Suprapubic skin (tissue), 4 donors: ENCODE results near the gene PPP3R1. TPM values are rescaled to one million over a fixed set of nuclear protein-coding genes. Genes with fewer than 3 reads are reported as not detected.

ENCODE experiments used
- DNase-seq, 2 donors: peaks; one replicate each; pipeline ENCODE4 v3.0.0-alpha.2; 2019; ENCODE audit warnings: low spot score in 2 of 2
- H3K27ac ChIP-seq: fragments of 200-600 bp; sonication (generic); one replicate; pipeline ENCODE4 v1.5.1; 2019
- H3K27me3 ChIP-seq: fragments of 200-600 bp; sonication (generic); one replicate; pipeline ENCODE4 v1.5.1; 2019
- H3K36me3 ChIP-seq: fragments of 200-600 bp; sonication (generic); one replicate; pipeline ENCODE4 v1.5.1; 2019
- H3K4me1 ChIP-seq: fragments of 200-600 bp; sonication (generic); one replicate; pipeline ENCODE4 v1.5.1; 2019
- H3K4me3 ChIP-seq: fragments of 200-600 bp; sonication (generic); one replicate; pipeline ENCODE4 v1.5.1; 2019; ENCODE audit warnings: mild to moderate bottlenecking
- H3K9me3 ChIP-seq: fragments of 200-600 bp; sonication (generic); one replicate; pipeline ENCODE4 v1.5.1; 2019
- EP300 ChIP-seq: sonication (generic); formaldehyde crosslinking; IDR thresholded peaks from one replicate; pipeline ENCODE4 v1.6.1; 2017; ENCODE audit warnings: antibody characterized with exemption
- POLR2A ChIP-seq, 2 donors: fragments of 450-650 bp; IDR thresholded peaks; one replicate each; pipeline ENCODE4 v1.6.1; 2017; ENCODE audit warnings: antibody characterized with exemption in 2 of 2, mild to moderate bottlenecking in 2 of 2, moderate library complexity in 2 of 2
- POLR2AphosphoS5 ChIP-seq, 3 donors: sonication (generic); formaldehyde crosslinking; IDR thresholded peaks; one replicate each; pipeline ENCODE4 v1.6.1; 2017; ENCODE audit warnings: antibody characterized with exemption in 3 of 3
- WGBS: methylation state at CpG from one replicate; pipeline ENCODE4 v1.1.5; 2018; 5-methylcytosine and 5-hydroxymethylcytosine counted together
- total RNA-seq, 4 donors: library from RNA; depleted of rRNA; stranded (reverse); fragments of >200 nt; gene quantifications; one replicate each; pipeline ENCODE4 v1.1.0, GENCODE V29; 2016
- TF ChIP-seq, protein P1 (sequence below), 2 donors: fragments of 200-600 bp in 1 of 2; fragments of 450-650 bp in 1 of 2; sonication (generic) in 1 of 2; IDR thresholded peaks; one replicate each; pipeline ENCODE4 v1.5.1; 2016 to 2019; ENCODE audit warnings: antibody characterized with exemption in 2 of 2, mild to moderate bottlenecking in 1 of 2, moderate library complexity in 1 of 2

The PPP3R1 gene
- total RNA-seq, 4 donors from 2014 or later, result 31.3 to 40.0 (median 36.2) TPM

DNA sequence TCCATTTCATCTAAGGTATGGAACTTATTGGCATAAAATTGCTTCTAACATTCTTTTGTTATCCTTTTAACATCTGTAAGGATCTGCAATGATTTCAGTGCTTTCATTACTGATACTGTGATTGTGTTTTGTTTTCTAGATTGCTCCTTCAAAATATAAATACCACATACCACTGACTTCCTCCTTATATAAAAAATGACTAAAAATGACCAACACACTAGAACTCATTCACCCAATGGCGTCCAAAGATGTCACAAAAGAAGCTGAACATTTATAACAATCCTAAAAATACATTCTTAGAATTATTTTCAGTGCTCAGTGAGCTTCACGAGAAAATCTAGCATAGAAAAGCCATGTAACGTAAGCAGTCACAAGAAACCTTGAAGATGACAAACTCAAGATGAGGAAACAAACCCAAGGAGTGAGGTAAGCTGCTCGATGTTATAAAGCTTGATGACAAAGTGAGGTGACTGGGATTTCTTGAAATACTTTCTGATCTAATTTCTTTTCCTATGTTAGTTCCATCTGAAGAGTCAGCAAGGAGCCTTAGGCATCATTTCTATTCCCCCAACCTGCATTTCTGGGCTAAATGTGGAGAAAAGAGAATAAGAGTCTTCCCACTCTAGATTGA is 52.1 kb downstream of the PPP3R1 start:
- TF ChIP-seq, protein P1, sequence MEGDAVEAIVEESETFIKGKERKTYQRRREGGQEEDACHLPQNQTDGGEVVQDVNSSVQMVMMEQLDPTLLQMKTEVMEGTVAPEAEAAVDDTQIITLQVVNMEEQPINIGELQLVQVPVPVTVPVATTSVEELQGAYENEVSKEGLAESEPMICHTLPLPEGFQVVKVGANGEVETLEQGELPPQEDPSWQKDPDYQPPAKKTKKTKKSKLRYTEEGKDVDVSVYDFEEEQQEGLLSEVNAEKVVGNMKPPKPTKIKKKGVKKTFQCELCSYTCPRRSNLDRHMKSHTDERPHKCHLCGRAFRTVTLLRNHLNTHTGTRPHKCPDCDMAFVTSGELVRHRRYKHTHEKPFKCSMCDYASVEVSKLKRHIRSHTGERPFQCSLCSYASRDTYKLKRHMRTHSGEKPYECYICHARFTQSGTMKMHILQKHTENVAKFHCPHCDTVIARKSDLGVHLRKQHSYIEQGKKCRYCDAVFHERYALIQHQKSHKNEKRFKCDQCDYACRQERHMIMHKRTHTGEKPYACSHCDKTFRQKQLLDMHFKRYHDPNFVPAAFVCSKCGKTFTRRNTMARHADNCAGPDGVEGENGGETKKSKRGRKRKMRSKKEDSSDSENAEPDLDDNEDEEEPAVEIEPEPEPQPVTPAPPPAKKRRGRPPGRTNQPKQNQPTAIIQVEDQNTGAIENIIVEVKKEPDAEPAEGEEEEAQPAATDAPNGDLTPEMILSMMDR (IDR thresholded peaks at IDR 0.05), result no peak
- TF ChIP-seq POLR2A (IDR thresholded peaks at IDR 0.05), result no peak
- TF ChIP-seq EP300, result no peak
- no peak for TF ChIP-seq POLR2AphosphoS5 (IDR thresholded peaks at IDR 0.05)
- 82% methylated on average over 4 of the region's 4 CpGs for WGBS
- Histone ChIP-seq H3K4me1 (peaks cover 27% of the 10 kb centered on the region), H3K9me3 (no peaks in the 10 kb centered on the region), H3K36me3 (no peaks in the 10 kb centered on the region), H3K4me3 (no peak overlapping the region), H3K27me3 (no peaks in the 10 kb centered on the region), H3K27ac (no peak overlapping the region)
- DNase-seq, result no peak

DNA sequence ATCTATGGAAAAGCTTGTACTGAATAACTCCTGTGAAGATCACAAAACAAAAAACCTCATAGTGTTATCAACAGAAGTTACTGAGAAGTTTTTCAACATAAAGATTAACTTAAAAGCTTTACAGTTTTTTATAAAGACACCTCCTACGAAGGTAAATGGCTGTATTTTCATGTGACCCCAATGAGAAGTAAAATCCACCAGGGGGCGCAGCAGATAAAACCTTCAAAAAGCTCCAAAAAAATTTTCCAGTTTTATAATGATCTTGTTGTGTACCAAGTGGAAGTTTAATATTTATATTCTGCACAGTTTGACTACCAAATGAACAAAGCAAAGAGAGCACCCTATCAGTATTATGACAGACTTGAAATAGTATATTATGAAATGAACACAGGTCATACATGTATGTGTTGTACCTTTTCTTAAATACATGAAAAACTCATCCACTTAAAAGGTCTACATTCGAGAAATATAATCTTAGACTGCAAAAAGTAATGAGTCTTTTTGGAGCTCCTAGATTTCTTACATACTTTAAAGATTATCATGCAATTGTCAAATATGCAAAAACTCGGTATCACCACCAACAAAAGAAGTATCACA is 56.1 kb downstream of the PPP3R1 start:
- Histone ChIP-seq H3K9me3 (no peaks in the 10 kb centered on the region), H3K27ac (no peak overlapping the region), H3K36me3 (no peaks in the 10 kb centered on the region), H3K4me1 (peaks cover 40% of the 10 kb centered on the region), H3K27me3 (no peaks in the 10 kb centered on the region), H3K4me3 (no peak overlapping the region)
- TF ChIP-seq, protein P1 (IDR thresholded peaks at IDR 0.05), result peak; percentile 61 to 66
- TF ChIP-seq POLR2A (IDR thresholded peaks at IDR 0.05), result no peak
- WGBS, result 46% methylated on average over 4 of the region's 4 CpGs
- DNase-seq, result no peak

DNA sequence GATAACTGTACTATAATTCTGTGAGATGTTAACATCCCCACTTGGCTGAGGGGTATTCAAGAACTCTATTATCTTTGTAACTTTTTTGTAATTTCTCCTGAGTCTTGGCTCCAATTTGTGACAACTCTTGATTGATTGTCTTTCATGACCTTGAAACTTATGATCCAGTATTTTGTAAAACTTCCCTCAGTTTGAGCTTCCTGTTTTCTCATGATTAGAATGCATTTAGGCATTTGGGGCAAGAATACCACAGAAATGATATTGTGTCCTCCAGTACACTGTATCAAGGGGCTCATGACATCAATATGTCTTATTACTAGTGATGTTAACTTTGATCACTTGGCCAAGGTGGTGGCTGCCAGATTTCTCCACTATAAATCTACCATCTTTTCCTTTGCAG is 57.2 kb downstream of the PPP3R1 start:
- Histone ChIP-seq H3K4me1 (peaks cover 45% of the 10 kb centered on the region), H3K27ac (no peak overlapping the region), H3K9me3 (no peaks in the 10 kb centered on the region), H3K36me3 (no peaks in the 10 kb centered on the region), H3K27me3 (no peaks in the 10 kb centered on the region), H3K4me3 (no peak overlapping the region)
- TF ChIP-seq EP300 (no peak), POLR2AphosphoS5 (IDR thresholded peaks at IDR 0.05) (no peak), POLR2A (IDR thresholded peaks at IDR 0.05) (no peak)
- TF ChIP-seq, protein P1 (IDR thresholded peaks at IDR 0.05), result no peak
- no peak for DNase-seq

DNA sequence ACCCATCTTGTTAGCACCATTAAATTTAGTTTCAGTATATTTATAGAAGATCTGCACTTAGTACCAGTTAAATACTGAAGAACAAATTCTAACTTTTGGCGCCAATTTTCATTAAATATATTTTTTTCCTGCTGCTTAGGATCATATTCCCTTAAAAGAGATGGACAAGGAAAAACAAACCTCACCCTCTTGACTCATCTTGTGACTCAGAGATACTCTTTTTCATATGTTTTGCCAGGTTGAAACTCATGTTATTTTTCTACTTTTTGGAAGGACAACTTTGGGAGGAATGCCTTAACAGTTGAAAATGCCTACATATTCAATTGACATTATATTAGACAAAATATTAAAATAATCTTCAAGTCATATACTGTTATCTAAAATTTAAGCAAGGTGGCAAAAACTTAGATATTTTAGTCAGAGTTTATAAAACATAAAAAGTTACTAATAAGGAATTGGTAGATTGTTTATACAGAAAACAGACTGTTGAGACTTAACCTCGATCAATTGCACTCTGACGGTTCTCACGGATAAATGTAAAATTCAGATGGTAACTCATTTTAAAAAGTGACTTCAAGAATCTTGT is 58.5 kb downstream of the PPP3R1 start:
- no peaks in the 10 kb centered on the region for H3K27me3 ChIP-seq
- WGBS, result 75% methylated on average over 4 of the region's 4 CpGs
- peak overlapping the region; percentile 25 for H3K27ac ChIP-seq
- no peaks in the 10 kb centered on the region for H3K9me3 ChIP-seq
- no peak for TF ChIP-seq POLR2AphosphoS5 (IDR thresholded peaks at IDR 0.05)
- no peak for TF ChIP-seq EP300
- TF ChIP-seq, protein P1 (IDR thresholded peaks at IDR 0.05), result no peak
- no peak for TF ChIP-seq POLR2A (IDR thresholded peaks at IDR 0.05)
- H3K4me3 ChIP-seq, result no peak overlapping the region
- DNase-seq, result no peak
- no peaks in the 10 kb centered on the region for H3K36me3 ChIP-seq
- peaks cover 49% of the 10 kb centered on the region for H3K4me1 ChIP-seq

DNA sequence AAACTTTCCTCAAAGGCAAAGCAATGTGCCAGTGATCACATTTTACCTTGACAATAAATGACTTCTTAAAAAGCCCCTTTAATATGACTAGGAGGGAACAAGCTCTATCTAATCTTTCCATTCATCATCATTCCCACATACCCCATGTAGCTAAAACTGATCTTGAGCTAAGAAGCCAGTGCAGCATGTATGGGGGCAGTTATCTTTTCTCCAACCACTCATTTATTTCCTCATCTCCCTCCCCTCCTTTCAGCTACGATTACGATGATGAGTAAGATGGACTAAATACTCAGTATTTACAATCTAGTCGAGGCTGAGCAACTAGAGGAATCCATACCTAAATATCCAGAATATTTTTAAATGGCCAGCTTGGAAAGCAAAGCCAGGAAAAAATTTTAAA is 59.2 kb downstream of the PPP3R1 start:
- H3K4me3 ChIP-seq, result no peak overlapping the region
- H3K27me3 ChIP-seq, result no peaks in the 10 kb centered on the region
- DNase-seq, result no peak
- 49% methylated on average over 3 of the region's 3 CpGs for WGBS
- no peaks in the 10 kb centered on the region for H3K9me3 ChIP-seq
- H3K4me1 ChIP-seq, result peaks cover 51% of the 10 kb centered on the region
- H3K36me3 ChIP-seq, result no peaks in the 10 kb centered on the region
- TF ChIP-seq POLR2A (IDR thresholded peaks at IDR 0.05), result no peak
- TF ChIP-seq, protein P1 (IDR thresholded peaks at IDR 0.05), result no peak
- no peak for TF ChIP-seq POLR2AphosphoS5 (IDR thresholded peaks at IDR 0.05)
- no peak for TF ChIP-seq EP300
- H3K27ac ChIP-seq, result peak overlapping the region; percentile 25
